GM21529 (cell line): ENCODE results near the gene BTG4.

Experiments used
- ATAC-seq: cut with Tn5 transposase; IDR thresholded peaks from one replicate; pipeline ENCODE4 v1.9.1; 2021; ENCODE audit not compliant: unreplicated experiment

BTG4 gene

DNA sequence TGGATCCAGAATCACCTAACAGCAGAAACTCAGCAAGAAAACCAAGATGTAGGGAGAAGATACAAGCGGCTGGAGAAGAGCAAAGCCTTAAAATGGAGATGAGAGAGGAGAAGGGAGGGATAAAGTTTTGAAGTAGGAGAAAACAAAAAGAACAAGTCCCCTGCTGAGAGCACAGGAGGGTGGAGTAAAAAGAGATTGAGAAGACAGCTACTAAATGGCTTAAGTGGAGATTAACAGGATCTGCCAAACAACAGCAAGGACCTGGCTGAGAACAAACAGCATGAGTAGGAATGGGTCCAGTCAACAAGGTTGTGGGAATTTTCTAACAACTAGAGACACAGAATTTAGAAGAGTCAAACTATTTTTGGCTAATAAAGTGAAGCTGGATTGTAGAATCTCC is 18.1 kb downstream of the BTG4 start:
- ATAC-seq: no peak

DNA sequence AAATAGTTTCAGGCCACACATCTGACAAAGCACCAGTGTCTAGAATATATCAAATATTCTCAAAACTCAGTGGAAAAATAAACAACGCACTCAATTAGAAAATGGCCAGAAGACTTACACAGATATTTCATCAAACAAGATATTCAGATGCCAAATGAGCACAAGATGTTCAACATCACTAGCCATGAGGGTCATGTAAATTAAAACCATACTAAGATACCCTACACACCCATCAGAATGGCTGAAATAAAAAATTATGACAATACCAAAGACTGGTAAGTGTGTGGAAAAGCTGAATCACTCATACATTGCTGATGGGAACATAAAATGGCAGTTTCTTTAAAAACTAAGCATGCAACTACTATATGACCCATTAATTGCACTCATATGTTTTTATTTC is 21.7 kb downstream of the BTG4 start:
- ATAC-seq: no peak

DNA sequence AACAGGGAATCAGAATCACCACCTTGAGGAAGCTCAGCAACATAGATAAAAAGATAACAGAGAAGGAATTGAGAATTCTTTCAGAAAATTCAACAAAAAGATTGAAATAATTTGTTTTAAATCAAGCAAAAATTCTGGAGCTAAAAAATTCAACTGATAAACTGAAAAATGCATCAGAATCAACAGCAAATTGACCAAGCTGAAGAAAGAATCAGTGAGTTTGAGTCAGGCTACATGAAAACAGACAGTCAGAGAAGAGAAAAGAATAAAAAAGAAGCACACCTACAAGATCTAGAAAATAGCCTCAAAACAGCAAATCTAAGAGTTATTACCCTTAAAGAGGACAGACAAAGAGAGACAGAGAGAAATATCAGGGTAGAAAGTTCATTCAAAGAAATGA is 28.8 kb downstream of the BTG4 start:
- no peak for ATAC-seq

GRCh38 chr11:111479666-111480065 is 32.5 kb downstream of the BTG4 start:
- ATAC-seq: no peak

GRCh38 chr11:111477898-111478297 is 34.3 kb downstream of the BTG4 start:
- no peak for ATAC-seq

DNA sequence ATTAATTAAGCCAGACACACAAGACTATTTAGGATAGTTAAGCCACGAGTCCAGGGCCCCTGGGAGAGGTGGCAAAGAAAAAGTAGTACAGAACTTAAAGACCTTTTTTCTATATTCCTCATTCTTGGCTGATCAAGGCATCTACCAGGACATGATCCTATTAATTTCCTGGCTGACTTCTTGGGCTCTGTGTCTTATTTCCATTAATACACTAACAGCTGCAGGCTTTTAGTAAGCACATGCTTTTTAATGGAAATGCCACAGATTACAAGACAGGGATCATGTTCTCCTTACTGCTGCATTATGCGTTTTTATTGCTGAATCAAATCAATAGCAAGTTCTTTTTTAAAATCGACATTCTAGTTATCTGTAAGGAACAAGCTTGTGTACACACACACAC is 35.2 kb downstream of the BTG4 start:
- ATAC-seq: no peak

DNA sequence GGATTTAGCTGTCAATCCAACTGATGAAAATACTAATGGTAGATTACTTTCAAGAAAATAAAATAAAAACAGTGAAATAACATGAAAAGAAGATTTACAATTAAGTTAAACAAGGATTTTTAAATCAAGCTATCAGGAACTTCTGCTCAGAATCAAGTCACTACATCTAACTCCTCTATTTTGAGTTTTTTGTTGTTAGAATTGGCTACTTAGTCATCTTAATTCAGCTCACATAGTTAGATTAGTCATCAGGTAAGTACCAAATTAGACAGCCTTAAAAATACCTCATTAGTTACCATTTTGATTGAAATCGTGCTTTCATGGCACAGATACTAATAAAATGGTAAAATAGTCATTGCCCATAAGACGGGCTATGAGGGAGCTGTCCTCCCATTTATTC is 35.8 kb downstream of the BTG4 start:
- no peak for ATAC-seq

GRCh38 chr11:111474432-111474831 is 37.8 kb downstream of the BTG4 start:
- ATAC-seq: no peak

GRCh38 chr11:111472228-111472627 is 40.0 kb downstream of the BTG4 start:
- ATAC-seq: no peak

DNA sequence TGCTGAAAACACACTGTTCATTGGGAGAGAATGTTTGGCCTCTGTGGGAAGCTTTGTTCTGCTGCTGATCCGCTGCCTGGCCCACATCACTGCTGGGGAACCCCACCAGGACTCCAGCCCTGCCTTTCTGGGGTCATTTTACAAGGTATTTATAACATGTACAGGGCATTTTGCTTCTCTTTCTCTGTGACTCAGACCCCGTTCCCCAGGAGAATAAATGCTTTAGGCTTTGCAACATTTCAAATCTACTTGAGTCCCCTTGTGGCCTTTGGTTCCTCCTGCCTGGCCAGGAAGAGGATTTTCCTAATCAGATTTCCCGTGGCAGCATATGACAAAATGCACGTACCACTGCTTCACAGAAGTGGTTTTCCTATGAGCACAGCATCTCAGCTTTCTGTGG is 43.0 kb downstream of the BTG4 start:
- ATAC-seq: no peak

DNA sequence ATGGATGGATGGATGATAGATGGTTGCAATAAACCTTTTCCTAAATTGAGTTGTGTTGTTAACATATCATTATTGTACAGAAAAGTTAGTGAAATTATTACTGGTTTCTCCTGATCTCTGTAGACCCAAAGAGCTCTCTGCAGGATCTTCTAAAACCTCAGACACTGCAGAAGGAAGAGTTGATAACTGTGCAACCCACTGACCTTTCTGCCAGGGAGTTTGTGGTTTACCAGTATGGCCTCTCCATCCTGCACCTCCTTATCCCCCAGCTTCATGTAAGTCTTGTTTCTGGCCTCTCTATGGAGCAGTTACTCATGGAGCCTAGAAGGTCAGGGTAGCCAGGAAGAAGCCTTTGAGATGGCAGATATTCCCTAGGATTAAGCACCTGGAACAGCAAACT is 45.6 kb downstream of the BTG4 start:
- no peak for ATAC-seq

DNA sequence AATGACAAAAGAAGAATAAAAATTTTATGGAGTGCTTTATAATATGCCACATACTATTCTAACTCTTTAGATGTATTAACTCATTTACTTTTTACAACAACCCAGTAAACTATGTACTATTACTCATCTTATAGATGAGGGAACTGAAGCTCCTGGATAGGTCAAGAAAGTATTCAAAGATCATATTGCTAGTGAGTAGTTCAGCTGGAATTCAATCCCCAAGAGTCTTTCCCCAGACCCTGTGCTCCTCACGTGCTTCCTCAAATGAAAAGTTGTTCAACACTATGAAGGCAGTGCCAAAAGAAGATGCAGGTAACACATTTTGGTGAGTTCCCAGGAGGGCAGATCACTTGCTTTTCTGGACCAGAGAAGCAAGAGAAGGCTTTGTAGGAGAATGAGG is 46.8 kb downstream of the BTG4 start:
- no peak for ATAC-seq

DNA sequence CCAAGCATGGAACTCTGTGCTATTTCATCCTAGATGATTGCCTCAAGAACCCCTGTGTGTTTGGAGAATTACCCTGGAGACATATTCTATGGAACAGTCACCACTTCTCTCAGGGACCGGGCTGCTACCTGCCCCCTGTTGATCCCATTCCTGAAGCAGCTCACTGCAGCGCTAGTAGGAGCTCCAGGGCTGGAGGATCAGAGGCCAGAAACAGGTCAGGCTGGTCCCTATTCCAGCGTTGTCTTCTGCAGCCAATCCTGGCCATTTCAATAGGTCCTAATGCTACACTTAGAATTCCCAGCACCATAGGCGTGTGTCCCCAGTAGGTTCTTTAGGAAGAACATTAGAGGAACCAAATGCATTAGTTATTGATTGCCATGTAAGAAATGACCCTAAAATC is 48.9 kb downstream of the BTG4 start:
- ATAC-seq: no peak

DNA sequence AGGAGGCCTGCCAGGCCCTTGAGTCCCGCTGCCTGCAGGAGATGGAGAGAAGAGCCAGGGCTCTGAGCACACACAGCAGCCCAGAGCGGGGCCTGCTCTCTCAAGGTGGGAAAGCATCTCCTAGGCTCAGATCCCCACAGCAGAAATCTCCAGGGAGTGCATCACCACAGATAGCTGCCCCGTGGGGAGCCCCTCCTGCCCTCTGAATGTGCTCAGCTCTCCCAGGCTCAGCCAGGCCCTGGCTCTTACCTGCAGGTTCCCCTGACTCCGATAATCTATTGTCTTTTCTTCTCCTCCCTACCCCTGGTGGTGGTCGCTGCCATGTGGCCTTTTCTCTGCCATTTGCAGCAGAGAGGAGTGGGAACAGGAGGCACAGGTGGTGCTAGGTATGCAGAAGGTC is 49.9 kb downstream of the BTG4 start:
- no peak for ATAC-seq

DNA sequence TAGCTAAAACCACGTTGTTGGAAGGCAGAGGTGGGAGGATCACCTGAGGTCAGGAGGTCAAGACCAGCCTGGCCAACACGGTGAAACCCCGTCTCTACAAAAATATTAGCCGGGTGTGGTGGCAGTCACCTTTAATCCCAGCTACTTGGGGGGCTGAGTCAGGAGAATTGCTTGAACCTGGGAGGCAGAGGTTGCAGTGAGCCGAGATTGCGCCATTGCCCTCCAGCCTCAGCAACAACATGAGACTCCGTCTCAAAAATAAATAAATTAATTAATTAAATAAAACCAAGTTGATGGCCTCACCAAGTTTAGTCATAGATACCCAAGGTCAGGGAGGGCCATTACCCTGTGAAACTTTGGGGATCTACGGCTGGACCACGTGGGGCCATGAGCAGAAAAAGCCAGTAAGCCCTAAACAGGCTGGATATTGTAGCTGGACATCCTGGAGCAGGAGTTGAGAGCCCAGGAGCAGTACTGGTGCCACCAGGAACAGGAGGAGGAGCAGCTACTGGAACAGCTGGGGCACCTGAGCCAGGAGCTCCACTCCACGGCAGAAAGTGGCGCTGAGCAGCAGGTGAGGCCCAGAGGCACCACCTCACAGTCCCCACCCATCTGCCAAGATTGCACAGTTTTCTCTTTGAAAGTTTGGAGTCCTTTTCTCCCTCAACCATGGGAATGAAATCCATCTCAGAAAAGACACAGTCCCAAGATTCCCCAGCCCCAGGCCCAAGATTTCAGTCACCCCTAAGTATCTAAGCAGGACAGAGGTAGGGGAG is 50.5 kb downstream of the BTG4 start:
- ATAC-seq: no peak

- no peak for ATAC-seq
Measured at GRCh38 chr11:111460856-111461255, 51.3 kb downstream of the BTG4 start.

DNA sequence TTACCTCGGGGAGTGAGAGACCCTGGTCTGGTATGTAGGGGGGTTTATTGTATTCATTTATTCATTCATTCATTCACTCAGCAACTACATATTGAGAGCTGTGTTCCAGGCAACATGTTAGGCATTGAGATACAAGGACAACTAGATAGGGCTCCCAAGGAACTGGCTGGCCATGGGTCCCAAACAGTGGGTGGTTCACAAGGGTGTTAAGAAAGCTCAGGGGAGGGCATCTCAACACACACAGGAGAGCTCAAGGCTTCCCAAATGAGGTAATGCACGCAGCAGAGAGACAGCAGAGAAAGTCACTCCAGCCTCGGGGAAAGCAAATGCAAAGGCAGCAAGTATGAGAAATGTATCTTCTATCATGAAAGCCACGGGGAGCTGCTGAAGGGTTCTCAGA is 51.8 kb downstream of the BTG4 start:
- ATAC-seq: no peak

- ATAC-seq: no peak
Measured at GRCh38 chr11:111459506-111460270, 52.5 kb downstream of the BTG4 start.

GRCh38 chr11:111457731-111458368 is 54.3 kb downstream of the BTG4 start:
- ATAC-seq: no peak

GRCh38 chr11:111456859-111457730 is 55.1 kb downstream of the BTG4 start:
- no peak for ATAC-seq
